CD4-positive, alpha-beta T cell (primary cell): ENCODE measurements around the gene PTPRZ1. TPM values are rescaled to one million over a fixed set of nuclear protein-coding genes. Genes with fewer than 3 reads are reported as not detected.

Experiments
- ATAC-seq: fragments of 200-7000 bp; cut with Tn5 transposase; one replicate; pipeline ENCODE4 v1.10.0; 2022; ENCODE audit warnings: mild to moderate bottlenecking; ENCODE audit not compliant: poor library complexity
- CTCF ChIA-PET: fragments of 350-600 bp; sonication (Branson Sonifier 250); formaldehyde crosslinking; loops from one replicate; lab custom pipeline; 2021; ENCODE audit warnings: antibody characterized with exemption, inconsistent platforms; lab: Charles Lee
- POLR2A ChIA-PET: fragments of 350-600 bp; sonication (Branson Sonifier 250); formaldehyde crosslinking; loops from one replicate; lab custom pipeline; 2021; ENCODE audit warnings: antibody characterized with exemption, inconsistent platforms; lab: Charles Lee
- DNase-seq, 14 experiments: peaks; one replicate each; pipeline ENCODE4 v3.0.0-alpha.2; 2013 to 2020; ENCODE audit warnings: mixed read lengths in 2 of 14
- H3K27ac ChIP-seq, 2 donors: one replicate each; pipeline versions ENCODE4 v1.5.1 to v1.7.0; 2013; ENCODE audit warnings: low read length in 2 of 2, low read depth in 1 of 2, mild to moderate bottlenecking in 1 of 2
- H3K27me3 ChIP-seq, 2 experiments: 1 replicate in 1 of 2; 2 replicates in 1 of 2; pipeline versions ENCODE4 v1.6.1 to v1.7.0; 2013; ENCODE audit warnings: low read length in 2 of 2, control low read depth in 1 of 2, mild to moderate bottlenecking in 1 of 2, moderate library complexity in 1 of 2; ENCODE audit not compliant: insufficient read depth in 2 of 2, control insufficient read depth in 1 of 2
- H3K36me3 ChIP-seq: one replicate; pipeline ENCODE4 v1.6.1; 2013; ENCODE audit warnings: low read length, control low read depth; ENCODE audit not compliant: insufficient read depth
- H3K4me1 ChIP-seq: one replicate; pipeline ENCODE4 v1.6.1; 2013; ENCODE audit warnings: low read length, control low read depth; ENCODE audit not compliant: insufficient read depth
- H3K4me3 ChIP-seq: one replicate; pipeline ENCODE4 v1.5.1; 2013; ENCODE audit warnings: mild to moderate bottlenecking, low read length, moderate library complexity
- H3K9me3 ChIP-seq, 2 experiments: 1 replicate in 1 of 2; 2 replicates in 1 of 2; pipeline versions ENCODE4 v1.6.1 to v1.7.0; 2013; ENCODE audit warnings: low read length in 2 of 2, mild to moderate bottlenecking in 2 of 2, control low read depth in 1 of 2, moderate library complexity in 1 of 2; ENCODE audit not compliant: control insufficient read depth in 1 of 2, insufficient read depth in 1 of 2
- H3K27ac Mint-ChIP-seq: one replicate; pipeline ENCODE4 v1.8.0; 2020; ENCODE audit warnings: mixed read lengths
- H3K27me3 Mint-ChIP-seq: one replicate; pipeline ENCODE4 v1.8.0; 2021; ENCODE audit warnings: mixed read lengths
- H3K36me3 Mint-ChIP-seq: one replicate; pipeline ENCODE4 v1.8.0; 2021; ENCODE audit warnings: low read depth, mixed read lengths
- H3K4me1 Mint-ChIP-seq: one replicate; pipeline ENCODE4 v1.8.0; 2021; ENCODE audit warnings: low read depth, mixed read lengths
- H3K4me3 Mint-ChIP-seq: one replicate; pipeline ENCODE4 v1.8.0; 2020; ENCODE audit warnings: mild to moderate bottlenecking, mixed read lengths
- H3K9me3 Mint-ChIP-seq: one replicate; pipeline ENCODE4 v1.8.0; 2020; ENCODE audit warnings: mixed read lengths
- CTCF ChIP-seq: fragments of 200-600 bp; IDR thresholded peaks from one replicate; pipeline ENCODE4 v1.8.0; 2022; ENCODE audit warnings: antibody characterized with exemption, mild to moderate bottlenecking
- intact Hi-C, 2 experiments: fragments of 100-400 bp; cut with DNase I in 1 of 2; cut with micrococcal nuclease in 1 of 2; formaldehyde crosslinking; loops; one replicate each; pipeline versions ENCODE4 v1.15.1 to v1.9.0; 2023 to 2025; cut with DNase I, micrococcal nuclease
- total RNA-seq, 174 experiments: library from RNA in 2 of 174; stranded (reverse) in 2 of 174; gene quantifications; one replicate each; pipeline ENCODE4 v1.2.3 and lab custom pipeline; 2021 to 2026

The PTPRZ1 gene
- total RNA-seq, 2 experiments from 2014 or later, result not detected

- Histone ChIP-seq H3K36me3 (no peaks in the 10 kb centered on the region), H3K27me3 (no peaks in the 10 kb centered on the region), H3K4me3 (no peak overlapping the region), H3K9me3 (peaks cover 0 to 4% of the 10 kb centered on the region in 2 experiments), H3K27ac (no peak overlapping the region), H3K4me1 (no peaks in the 10 kb centered on the region)
- no peaks in the 10 kb centered on the region for H3K4me1 Mint-ChIP-seq
- intact Hi-C loops, result no loop called here
- H3K27me3 Mint-ChIP-seq, result no peaks in the 10 kb centered on the region
- no peak for TF ChIP-seq CTCF
- ChIA-PET POLR2A (no interaction called here), CTCF (no interaction called here)
- H3K9me3 Mint-ChIP-seq, result no peaks in the 10 kb centered on the region
- no peak overlapping the region for H3K4me3 Mint-ChIP-seq
- no peak overlapping the region for H3K27ac Mint-ChIP-seq
- DNase-seq (no peak), ATAC-seq (no peak)
- no peaks in the 10 kb centered on the region for H3K36me3 Mint-ChIP-seq
These were observed 68.0 kb downstream of the PTPRZ1 start for GRCh38 chr7:121940918-121941317.

- TF ChIP-seq CTCF, result no peak
- H3K4me1 ChIP-seq, result no peaks in the 10 kb centered on the region
- POLR2A ChIA-PET, result no interaction called here
- Mint-ChIP-seq H3K36me3 (no peaks in the 10 kb centered on the region), H3K27me3 (no peaks in the 10 kb centered on the region), H3K4me1 (no peaks in the 10 kb centered on the region), H3K27ac (no peak overlapping the region), H3K4me3 (no peak overlapping the region), H3K9me3 (no peaks in the 10 kb centered on the region)
- CTCF ChIA-PET, result no interaction called here
- no peak for DNase-seq
- H3K27me3 ChIP-seq, result no peaks in the 10 kb centered on the region
- peaks cover 0 to 4% of the 10 kb centered on the region in 2 experiments for H3K9me3 ChIP-seq
- intact Hi-C loops, result no loop called here
- ATAC-seq, result no peak
- no peak overlapping the region for H3K27ac ChIP-seq
- H3K36me3 ChIP-seq, result no peaks in the 10 kb centered on the region
- no peak overlapping the region for H3K4me3 ChIP-seq
These were observed 68.9 kb downstream of the PTPRZ1 start for GRCh38 chr7:121941830-121942229.

- no peak for TF ChIP-seq CTCF
- Histone ChIP-seq H3K27ac (no peak overlapping the region), H3K4me1 (no peaks in the 10 kb centered on the region), H3K36me3 (no peaks in the 10 kb centered on the region), H3K27me3 (no peaks in the 10 kb centered on the region), H3K9me3 (no peaks in the 10 kb centered on the region), H3K4me3 (no peak overlapping the region)
- no peak overlapping the region for H3K4me3 Mint-ChIP-seq
- no peaks in the 10 kb centered on the region for H3K27me3 Mint-ChIP-seq
- H3K4me1 Mint-ChIP-seq, result no peaks in the 10 kb centered on the region
- H3K27ac Mint-ChIP-seq, result no peak overlapping the region
- CTCF ChIA-PET, result no interaction called here
- no peak for DNase-seq
- no peaks in the 10 kb centered on the region for H3K9me3 Mint-ChIP-seq
- POLR2A ChIA-PET, result no interaction called here
- H3K36me3 Mint-ChIP-seq, result no peaks in the 10 kb centered on the region
- no peak for ATAC-seq
- intact Hi-C loops, result no loop called here
These were observed 72.1 kb downstream of the PTPRZ1 start for GRCh38 chr7:121945066-121945465.
